ENCODE results near the gene ACACA.

GRCh38 chr17:37039269-37039668 is 367.4 kb downstream of the ACACA start:
- TF ChIP-seq GATA2 (IDR thresholded peaks at IDR 0.05; ENCODE audit: low read depth, low read length) (no peak), GATA3 (IDR thresholded peaks at IDR 0.05; ENCODE audit: low read depth, low read length) (no peak)

Measured in SH-SY5Y (cell line).